ENCODE measurements around the gene C16orf74. TPM values are rescaled to one million over a fixed set of nuclear protein-coding genes. Genes with fewer than 3 reads are reported as not detected.
A peak's percentile ranks its signal among the peaks of the same experiment; 100 is the strongest.

C16orf74 gene
- total and polyA plus RNA-seq, 8 donors: 0.37 to 1.3 (median 0.72) TPM

GRCh38 chr16:85768199-85768598, 17.3 kb upstream of the C16orf74 start:
- intact Hi-C loops (cut with DNase I): no loop called here
- H3K36me3 ChIP-seq: no peaks in the 10 kb centered on the region
- WGBS, 2 donors: 50 to 58% methylated on average over 2 of the region's 2 CpGs
- no peak for ATAC-seq
- H3K9me3 ChIP-seq: no peaks in the 10 kb centered on the region
- FAIRE-seq: no peak
- H3K4me3 ChIP-seq: no peak overlapping the region
- no peak overlapping the region for H3K27ac ChIP-seq
- no peak for TF ChIP-seq CTCF (IDR thresholded peaks at IDR 0.05)
- H3K27me3 ChIP-seq: no peaks in the 10 kb centered on the region
- no peak for DNase-seq
- H3K4me1 ChIP-seq: no peaks in the 10 kb centered on the region

DNA sequence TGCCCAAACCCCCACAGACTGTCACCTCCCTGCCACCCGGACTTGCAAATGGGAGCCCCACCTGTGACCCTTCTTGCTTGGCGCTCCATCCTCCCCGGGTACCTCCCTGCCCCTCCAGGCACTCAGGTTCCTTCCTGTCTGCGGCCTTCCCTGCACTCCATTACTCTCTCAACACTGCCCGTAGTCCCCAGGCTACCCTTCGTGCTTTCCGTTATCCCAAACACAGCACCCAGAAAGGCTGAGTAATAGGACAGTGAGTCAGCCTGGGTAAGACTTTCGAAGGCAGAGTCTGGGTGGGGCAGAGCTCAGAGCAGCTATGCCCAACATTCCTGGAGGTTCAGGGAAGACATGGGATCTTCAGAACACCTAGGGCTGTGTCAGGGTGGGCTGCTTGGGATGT, 16.6 kb upstream of the C16orf74 start:
- Histone ChIP-seq H3K27ac (no peak overlapping the region), H3K36me3 (no peaks in the 10 kb centered on the region), H3K9me3 (no peaks in the 10 kb centered on the region), H3K27me3 (no peaks in the 10 kb centered on the region), H3K4me3 (no peak overlapping the region), H3K4me1 (no peaks in the 10 kb centered on the region)
- no peak for DNase-seq
- intact Hi-C loops (cut with DNase I): no loop called here
- WGBS, 2 donors: 66 to 71% methylated on average over 8 of the region's 8 CpGs
- ATAC-seq: peak in 2 of 4 donors; percentile 15 to 32
- no peak for TF ChIP-seq CTCF (IDR thresholded peaks at IDR 0.05)
- no peak for FAIRE-seq

DNA sequence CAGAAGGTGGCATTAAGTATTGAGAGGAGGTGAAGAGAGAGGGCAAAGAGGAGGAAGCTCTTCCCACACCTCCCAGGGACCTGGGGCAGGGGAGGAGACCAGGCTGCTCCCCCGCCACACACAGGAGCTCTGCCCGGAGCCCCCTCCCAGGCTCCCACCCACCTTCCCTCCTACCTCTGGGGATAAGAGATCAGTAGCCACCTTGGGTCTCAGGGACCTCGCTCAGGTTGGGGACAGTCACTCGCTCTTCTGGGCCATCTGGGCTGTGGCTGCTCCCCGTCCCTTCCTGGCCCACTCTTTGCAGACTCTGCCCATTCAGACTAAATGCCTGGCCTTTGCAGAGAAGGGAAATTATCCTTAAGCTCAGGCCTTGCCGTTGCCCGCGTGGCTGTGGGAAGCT, 14.9 kb upstream of the C16orf74 start:
- no peak for TF ChIP-seq CTCF (IDR thresholded peaks at IDR 0.05)
- ATAC-seq: peak in 1 of 4 donors; percentile 18
- WGBS, 2 donors: 48 to 61% methylated on average over 8 of the region's 8 CpGs
- no peak for DNase-seq
- Histone ChIP-seq H3K27ac (no peak overlapping the region), H3K4me1 (no peaks in the 10 kb centered on the region), H3K27me3 (no peaks in the 10 kb centered on the region), H3K9me3 (no peaks in the 10 kb centered on the region), H3K4me3 (no peak overlapping the region), H3K36me3 (no peaks in the 10 kb centered on the region)
- no peak for FAIRE-seq
- intact Hi-C loops (cut with DNase I): no loop called here

GRCh38 chr16:85765211-85765610, 14.3 kb upstream of the C16orf74 start:
- no peaks in the 10 kb centered on the region for H3K9me3 ChIP-seq
- no peak for FAIRE-seq
- WGBS, 2 donors: 58 to 66% methylated on average over 8 of the region's 8 CpGs
- H3K4me3 ChIP-seq: no peak overlapping the region
- no peaks in the 10 kb centered on the region for H3K36me3 ChIP-seq
- H3K4me1 ChIP-seq: no peaks in the 10 kb centered on the region
- intact Hi-C loops (cut with DNase I): no loop called here
- no peak for DNase-seq
- ATAC-seq: no peak
- no peaks in the 10 kb centered on the region for H3K27me3 ChIP-seq
- TF ChIP-seq CTCF (IDR thresholded peaks at IDR 0.05): no peak
- H3K27ac ChIP-seq: no peak overlapping the region

DNA sequence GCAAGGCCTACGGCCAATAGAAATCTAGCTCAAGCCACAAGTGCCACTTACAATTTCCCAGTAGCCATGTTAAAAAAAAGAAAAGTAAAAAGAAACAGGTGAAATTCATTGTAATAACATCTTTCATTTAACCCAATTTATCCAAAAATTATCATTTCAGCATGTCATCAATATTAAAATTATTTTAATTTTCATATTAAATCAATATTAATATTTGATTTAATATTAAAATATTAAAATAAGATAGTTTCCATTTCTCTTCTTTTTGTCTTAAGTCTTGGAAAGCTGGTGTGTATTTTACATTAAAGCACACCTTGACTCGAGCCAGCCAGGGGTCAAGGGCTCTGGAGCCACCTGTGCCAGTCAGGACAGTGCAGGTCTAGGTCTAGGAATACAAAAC, 12.7 kb upstream of the C16orf74 start:
- Histone ChIP-seq H3K9me3 (no peaks in the 10 kb centered on the region), H3K4me1 (no peaks in the 10 kb centered on the region), H3K27me3 (no peaks in the 10 kb centered on the region), H3K27ac (no peak overlapping the region), H3K36me3 (no peaks in the 10 kb centered on the region), H3K4me3 (no peak overlapping the region)
- intact Hi-C loops (cut with DNase I): no loop called here
- 65 to 76% methylated on average over 2 of the region's 2 CpGs for WGBS, 2 donors
- FAIRE-seq (no peak), ATAC-seq (no peak), DNase-seq (no peak)
- no peak for TF ChIP-seq CTCF (IDR thresholded peaks at IDR 0.05)

All from pancreas (tissue), 10 donors.